Suprapubic skin (tissue), 4 donors: ENCODE results near the gene NIPAL3. TPM values are rescaled to one million over a fixed set of nuclear protein-coding genes. Genes with fewer than 3 reads are reported as not detected.

Experiments
- DNase-seq, 2 donors: peaks; one replicate each; pipeline ENCODE4 v3.0.0-alpha.2; 2019; ENCODE audit warnings: low spot score in 2 of 2
- H3K27ac ChIP-seq: fragments of 200-600 bp; sonication (generic); one replicate; pipeline ENCODE4 v1.5.1; 2019
- H3K27me3 ChIP-seq: fragments of 200-600 bp; sonication (generic); one replicate; pipeline ENCODE4 v1.5.1; 2019
- H3K36me3 ChIP-seq: fragments of 200-600 bp; sonication (generic); one replicate; pipeline ENCODE4 v1.5.1; 2019
- H3K4me1 ChIP-seq: fragments of 200-600 bp; sonication (generic); one replicate; pipeline ENCODE4 v1.5.1; 2019
- H3K4me3 ChIP-seq: fragments of 200-600 bp; sonication (generic); one replicate; pipeline ENCODE4 v1.5.1; 2019; ENCODE audit warnings: mild to moderate bottlenecking
- H3K9me3 ChIP-seq: fragments of 200-600 bp; sonication (generic); one replicate; pipeline ENCODE4 v1.5.1; 2019
- CTCF ChIP-seq, 2 donors: fragments of 200-600 bp in 1 of 2; fragments of 450-650 bp in 1 of 2; sonication (generic) in 1 of 2; IDR thresholded peaks; one replicate each; pipeline ENCODE4 v1.5.1; 2016 to 2019; ENCODE audit warnings: antibody characterized with exemption in 2 of 2, mild to moderate bottlenecking in 1 of 2, moderate library complexity in 1 of 2
- EP300 ChIP-seq: sonication (generic); formaldehyde crosslinking; IDR thresholded peaks from one replicate; pipeline ENCODE4 v1.6.1; 2017; ENCODE audit warnings: antibody characterized with exemption
- POLR2A ChIP-seq, 2 donors: fragments of 450-650 bp; IDR thresholded peaks; one replicate each; pipeline ENCODE4 v1.6.1; 2017; ENCODE audit warnings: antibody characterized with exemption in 2 of 2, mild to moderate bottlenecking in 2 of 2, moderate library complexity in 2 of 2
- POLR2AphosphoS5 ChIP-seq, 3 donors: sonication (generic); formaldehyde crosslinking; IDR thresholded peaks; one replicate each; pipeline ENCODE4 v1.6.1; 2017; ENCODE audit warnings: antibody characterized with exemption in 3 of 3
- WGBS: methylation state at CpG from one replicate; pipeline ENCODE4 v1.1.5; 2018; 5-methylcytosine and 5-hydroxymethylcytosine counted together
- total RNA-seq, 4 donors: library from RNA; depleted of rRNA; stranded (reverse); fragments of >200 nt; gene quantifications; one replicate each; pipeline ENCODE4 v1.1.0, GENCODE V29; 2016

The NIPAL3 gene
- total RNA-seq, 4 donors from 2014 or later, result 42.4 to 75.4 (median 64.6) TPM

GRCh38 chr1:24412408-24412807 lies 3.2 kb upstream of the NIPAL3 start:
- no peaks in the 10 kb centered on the region for H3K36me3 ChIP-seq
- DNase-seq, result no peak
- H3K4me1 ChIP-seq, result peaks cover 47% of the 10 kb centered on the region
- 97% methylated on average over 1 of the region's 1 CpG for WGBS
- H3K27ac ChIP-seq, result no peak overlapping the region
- no peaks in the 10 kb centered on the region for H3K9me3 ChIP-seq
- TF ChIP-seq POLR2AphosphoS5 (IDR thresholded peaks at IDR 0.05) (no peak), POLR2A (IDR thresholded peaks at IDR 0.05) (no peak), EP300 (no peak), CTCF (IDR thresholded peaks at IDR 0.05) (no peak)
- H3K4me3 ChIP-seq, result no peak overlapping the region
- no peaks in the 10 kb centered on the region for H3K27me3 ChIP-seq

- Histone ChIP-seq H3K27me3 (no peaks in the 10 kb centered on the region), H3K9me3 (no peaks in the 10 kb centered on the region), H3K4me3 (peak within 1 kb of the TSS; percentile 65), H3K27ac (peak within 1 kb of the TSS; percentile 73), H3K4me1 (peaks cover 59% of the 10 kb centered on the region), H3K36me3 (no peaks in the 10 kb centered on the region)
- TF ChIP-seq POLR2A (IDR thresholded peaks at IDR 0.05), result no peak
- peak in 1 of 3 donors; percentile 62 for TF ChIP-seq POLR2AphosphoS5 (IDR thresholded peaks at IDR 0.05)
- peak; percentile 88 to 91 for DNase-seq
- WGBS, result 7% methylated on average over 24 of the region's 48 CpGs
Observed at GRCh38 chr1:24413350-24414163, 2.0 kb upstream of the NIPAL3 start, which contains the start of gene STPG1. Gene STPG1 (minus strand): TSS chr1:24413782. CDS start chr1:24401388, 12,394 bp downstream.

- TF ChIP-seq POLR2A (IDR thresholded peaks at IDR 0.05) (no peak), POLR2AphosphoS5 (IDR thresholded peaks at IDR 0.05) (no peak), CTCF (IDR thresholded peaks at IDR 0.05) (no peak), EP300 (no peak)
- Histone ChIP-seq H3K4me1 (peaks cover 61% of the 10 kb centered on the region), H3K4me3 (peak overlapping the region; percentile 59)
Observed at GRCh38 chr1:24414775-24415333, 748 bp upstream of the NIPAL3 start.

GRCh38 chr1:24415910-24416665 lies 486 bp downstream of the NIPAL3 start:
- peak overlapping the region; percentile 73 for H3K27ac ChIP-seq
- no peak for DNase-seq
- H3K27me3 ChIP-seq, result no peaks in the 10 kb centered on the region
- WGBS, result 7% methylated on average over 21 of the region's 35 CpGs
- H3K4me3 ChIP-seq, result peak overlapping the region; percentile 59
- H3K4me1 ChIP-seq, result peaks cover 60% of the 10 kb centered on the region
- H3K36me3 ChIP-seq, result peaks cover 9% of the 10 kb centered on the region
- no peak for TF ChIP-seq EP300
- H3K9me3 ChIP-seq, result no peaks in the 10 kb centered on the region

More at GRCh38 chr1:24414775-24415333, 748 bp upstream of the NIPAL3 start:
- peaks cover 6% of the 10 kb centered on the region for H3K36me3 ChIP-seq
- no peaks in the 10 kb centered on the region for H3K27me3 ChIP-seq
- no peak for DNase-seq
- H3K27ac ChIP-seq, result peak overlapping the region; percentile 73
- 59% methylated on average over 22 of the region's 22 CpGs for WGBS
- no peaks in the 10 kb centered on the region for H3K9me3 ChIP-seq

- Histone ChIP-seq H3K36me3 (peaks cover 16% of the 10 kb centered on the region), H3K4me1 (peaks cover 60% of the 10 kb centered on the region), H3K27me3 (no peaks in the 10 kb centered on the region), H3K4me3 (peak overlapping the region; percentile 59), H3K9me3 (no peaks in the 10 kb centered on the region), H3K27ac (peak overlapping the region; percentile 73)
- DNase-seq, result no peak
- WGBS, result 52% methylated on average over 10 of the region's 10 CpGs
- TF ChIP-seq POLR2AphosphoS5 (IDR thresholded peaks at IDR 0.05) (no peak), POLR2A (IDR thresholded peaks at IDR 0.05) (no peak), CTCF (IDR thresholded peaks at IDR 0.05) (no peak), EP300 (no peak)
Observed at GRCh38 chr1:24416666-24417391, 1.2 kb downstream of the NIPAL3 start.
